ENCODE results near the gene NCKAP5.

Gene NCKAP5

DNA sequence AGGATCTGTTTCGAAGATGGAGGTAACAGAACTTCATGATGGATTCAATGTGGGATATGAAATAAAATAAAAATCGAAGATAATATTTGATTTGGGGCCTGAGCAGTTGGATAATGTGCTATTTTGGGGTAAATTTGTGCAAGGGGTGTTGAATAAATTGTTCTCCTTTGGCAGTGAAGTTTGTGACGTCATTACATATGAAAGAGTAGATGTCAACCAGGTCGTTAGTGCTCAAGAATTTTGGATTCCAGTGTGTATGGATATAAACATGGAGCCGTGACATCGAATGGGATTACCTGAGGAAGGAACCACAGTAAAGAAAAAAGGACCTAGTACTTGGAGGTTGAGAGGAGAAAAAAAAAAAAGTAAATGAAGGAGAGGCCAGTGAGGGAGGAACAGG lies 253.0 kb downstream of the NCKAP5 start:
- DNase-seq: no peak

GRCh38 chr2:133314795-133315194 lies 253.5 kb downstream of the NCKAP5 start:
- no peak for DNase-seq

GRCh38 chr2:133312038-133312729 lies 256.1 kb downstream of the NCKAP5 start:
- DNase-seq: no peak

GRCh38 chr2:133306236-133306635 lies 262.0 kb downstream of the NCKAP5 start:
- DNase-seq: no peak

- no peak for DNase-seq
These were observed 263.9 kb downstream of the NCKAP5 start for GRCh38 chr2:133304344-133304743.

DNA sequence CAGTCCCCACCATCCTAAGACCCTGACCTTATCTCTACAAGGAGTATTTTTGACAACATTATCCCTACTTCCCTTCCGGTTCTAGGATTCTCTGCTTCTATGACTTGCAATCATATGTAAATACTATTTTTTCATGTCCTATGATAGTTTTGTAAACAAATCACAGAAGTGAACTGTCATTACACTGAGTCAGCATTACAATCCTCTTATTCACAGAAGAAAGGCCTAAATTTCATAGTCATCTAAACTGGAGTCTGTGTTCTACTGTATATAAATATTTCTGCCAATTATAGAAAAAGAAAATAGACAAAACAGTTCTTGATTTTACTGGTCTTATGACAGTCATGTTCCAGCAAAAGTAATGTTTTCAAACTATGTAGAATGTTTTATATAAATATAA lies 265.1 kb downstream of the NCKAP5 start:
- no peak for DNase-seq

DNA sequence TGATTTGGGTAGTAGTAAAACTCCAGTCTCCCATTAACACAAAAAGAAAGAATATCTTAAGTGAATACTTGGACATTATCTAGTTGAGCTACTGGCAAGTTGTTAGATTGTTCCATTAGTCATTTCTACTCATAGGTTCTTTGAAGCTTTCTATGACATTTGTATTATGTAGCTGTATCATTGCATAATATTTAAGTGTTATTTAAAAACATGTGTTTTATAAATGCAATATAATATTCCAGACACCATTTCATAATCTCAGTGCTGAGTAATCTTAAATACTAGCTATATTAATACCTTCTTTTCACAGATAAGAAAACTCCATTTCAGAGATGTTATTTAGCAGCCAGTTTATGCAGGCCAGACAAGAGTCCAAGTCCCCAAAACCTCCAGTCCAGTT lies 271.9 kb downstream of the NCKAP5 start:
- DNase-seq: no peak

DNA sequence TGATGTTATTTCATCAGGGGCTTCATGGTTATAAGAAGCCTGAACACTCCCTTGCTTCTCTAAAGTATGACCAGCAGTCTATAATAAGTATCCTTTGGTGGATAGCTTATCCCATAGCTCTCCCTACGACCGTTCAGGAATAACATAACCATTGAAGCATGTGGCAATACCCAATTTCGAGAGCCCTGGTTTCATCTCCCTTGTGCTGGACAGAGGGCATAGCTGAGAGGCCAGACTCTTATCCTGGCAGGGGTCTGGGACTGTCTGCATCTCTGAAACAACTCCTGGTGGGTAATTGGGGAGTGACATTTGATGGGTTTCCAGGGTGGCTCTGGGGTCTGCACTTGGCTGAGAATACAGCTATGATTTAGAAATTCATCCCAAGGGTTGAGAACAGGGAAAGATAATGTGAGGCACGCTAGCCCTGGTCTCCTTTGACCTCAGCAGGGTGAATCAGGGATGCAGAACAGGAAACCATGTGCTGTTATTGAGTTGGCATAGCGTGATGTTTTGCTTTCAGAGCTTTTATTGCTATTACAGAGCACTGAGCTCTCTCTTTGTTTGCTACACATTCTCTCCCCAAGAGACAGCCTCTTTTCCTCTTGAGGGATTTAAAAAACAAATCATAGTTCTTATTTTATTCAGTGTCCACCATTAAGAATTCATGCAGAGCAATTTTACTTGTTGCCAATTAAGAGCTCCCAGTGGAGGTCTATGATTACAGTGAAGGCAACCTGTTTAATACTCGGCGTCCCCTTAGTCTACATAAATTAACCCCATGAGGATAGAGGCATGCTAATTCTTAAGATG lies 274.5 kb downstream of the NCKAP5 start:
- no peak for DNase-seq

- no peak for DNase-seq
These were observed 276.0 kb downstream of the NCKAP5 start for GRCh38 chr2:133292259-133292658.

DNA sequence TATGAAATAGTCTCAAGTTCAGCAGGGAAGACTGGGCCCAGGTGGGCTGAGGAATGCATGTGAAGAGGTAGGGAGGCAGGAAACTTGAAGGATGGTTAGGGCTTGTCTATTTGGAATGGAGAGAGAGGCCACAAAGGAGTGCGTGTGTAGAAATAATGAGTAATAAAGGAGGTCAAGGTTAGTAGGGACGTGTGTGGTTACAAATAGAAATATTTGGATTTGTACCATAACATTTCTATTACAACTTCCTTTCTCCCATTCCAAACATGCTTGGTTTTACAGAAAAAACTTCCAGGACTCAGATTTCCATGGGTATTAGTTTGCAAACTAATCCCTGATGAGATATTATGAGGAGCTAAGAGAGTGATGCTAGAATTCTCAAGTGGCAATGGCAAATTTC lies 280.6 kb downstream of the NCKAP5 start:
- no peak for DNase-seq

GRCh38 chr2:133286326-133286922 lies 281.8 kb downstream of the NCKAP5 start:
- DNase-seq: no peak

- DNase-seq: no peak
These were observed 295.2 kb downstream of the NCKAP5 start for GRCh38 chr2:133273031-133273430.

GRCh38 chr2:133271105-133271504 lies 297.2 kb downstream of the NCKAP5 start:
- DNase-seq: no peak

GRCh38 chr2:133270550-133270949 lies 297.7 kb downstream of the NCKAP5 start:
- DNase-seq: no peak

GRCh38 chr2:133266926-133267590 lies 301.2 kb downstream of the NCKAP5 start:
- DNase-seq: peak; percentile 10

DNA sequence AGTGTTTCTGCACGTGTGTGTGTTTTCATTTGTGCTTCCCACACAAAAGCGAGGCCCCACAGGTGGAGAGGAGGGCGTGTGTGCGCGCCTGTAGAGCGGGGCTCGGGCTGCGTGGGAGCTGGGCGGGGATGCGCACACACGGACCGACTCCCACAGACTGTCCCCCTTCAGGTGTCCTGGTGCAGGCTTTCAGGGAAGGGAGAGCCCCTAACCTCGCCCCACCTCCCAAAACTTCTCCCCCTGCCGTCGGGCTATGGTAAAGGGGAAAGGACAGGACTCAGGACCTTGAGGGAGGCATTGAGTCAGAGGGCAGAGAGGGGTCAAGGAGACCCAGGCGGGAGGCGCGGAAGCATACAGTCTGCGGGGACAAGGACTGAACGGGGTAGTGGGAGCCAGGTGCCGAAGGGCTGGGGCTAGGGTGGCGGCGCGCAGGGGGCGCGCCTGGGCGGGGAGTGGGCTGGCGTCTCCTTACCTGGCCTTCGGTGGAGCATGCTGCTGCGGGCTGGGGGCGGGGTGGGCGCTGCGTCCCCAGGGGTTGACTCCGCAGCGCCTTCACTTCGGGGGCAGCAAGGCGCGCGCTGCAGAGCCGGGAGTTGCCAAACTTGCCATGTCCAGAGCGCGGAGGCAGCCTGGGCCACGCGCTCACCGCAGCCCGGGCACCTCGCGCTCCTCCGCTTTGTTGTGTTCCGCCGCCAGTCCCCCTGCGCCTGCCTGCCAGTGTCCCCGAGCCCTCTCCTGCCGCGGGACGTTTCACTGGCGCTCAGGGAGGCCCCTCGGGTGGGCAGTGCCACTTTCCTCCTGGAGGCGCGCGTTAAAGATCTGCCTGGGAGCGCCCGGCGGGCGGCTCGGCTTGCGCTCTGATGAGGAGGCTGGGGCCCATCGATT lies 302.0 kb downstream of the NCKAP5 start:
- peak; percentile 53 for DNase-seq

DNA sequence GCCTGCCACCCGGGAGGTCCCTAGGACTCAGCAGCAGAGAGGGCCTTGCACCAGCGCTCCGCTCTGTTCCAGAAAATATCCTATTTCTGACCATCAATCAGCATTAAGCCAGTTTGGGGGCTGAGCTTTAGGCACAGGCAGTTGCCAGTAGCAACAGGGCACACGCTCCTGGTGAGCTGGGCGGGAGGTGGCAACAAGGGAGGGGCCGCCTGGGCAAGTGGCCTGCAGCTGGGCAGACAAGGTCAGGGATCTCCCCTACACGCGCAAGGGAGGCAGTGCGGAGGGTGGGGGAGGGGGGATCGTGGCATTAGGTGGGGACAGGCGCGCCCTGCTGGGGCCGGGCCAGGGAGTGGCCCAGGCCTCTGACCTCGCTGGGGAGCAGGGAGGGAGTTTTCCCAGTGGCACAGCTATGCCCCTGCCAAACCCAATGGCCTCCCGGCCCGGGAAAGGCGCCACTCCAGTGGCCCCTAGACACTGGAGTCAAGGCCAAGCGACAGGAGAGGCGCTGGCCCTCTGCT lies 302.8 kb downstream of the NCKAP5 start:
- peak; percentile 36 for DNase-seq

GRCh38 chr2:133264989-133265401 lies 303.3 kb downstream of the NCKAP5 start:
- DNase-seq: no peak

GRCh38 chr2:133262893-133263292 lies 305.4 kb downstream of the NCKAP5 start:
- peak; percentile 15 for DNase-seq

DNA sequence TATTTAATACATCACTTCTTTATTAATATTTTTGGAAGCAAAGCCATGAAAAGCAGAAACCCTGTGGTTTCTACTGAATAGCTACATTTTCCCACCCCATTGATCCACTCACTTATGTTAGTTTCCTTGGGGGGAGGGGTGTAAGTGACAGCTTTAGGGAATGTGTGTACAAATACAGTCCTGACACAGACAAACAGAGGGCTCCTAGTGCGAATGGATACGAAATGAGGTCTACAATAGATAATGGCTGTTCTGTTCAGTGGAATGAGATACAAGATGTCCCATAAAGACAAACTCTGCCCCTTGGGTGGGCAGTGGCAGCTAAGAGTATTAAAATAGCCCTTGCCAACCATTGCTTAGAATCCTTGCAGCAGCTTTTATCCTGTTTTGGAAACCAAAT lies 312.9 kb downstream of the NCKAP5 start:
- no peak for DNase-seq

DNA sequence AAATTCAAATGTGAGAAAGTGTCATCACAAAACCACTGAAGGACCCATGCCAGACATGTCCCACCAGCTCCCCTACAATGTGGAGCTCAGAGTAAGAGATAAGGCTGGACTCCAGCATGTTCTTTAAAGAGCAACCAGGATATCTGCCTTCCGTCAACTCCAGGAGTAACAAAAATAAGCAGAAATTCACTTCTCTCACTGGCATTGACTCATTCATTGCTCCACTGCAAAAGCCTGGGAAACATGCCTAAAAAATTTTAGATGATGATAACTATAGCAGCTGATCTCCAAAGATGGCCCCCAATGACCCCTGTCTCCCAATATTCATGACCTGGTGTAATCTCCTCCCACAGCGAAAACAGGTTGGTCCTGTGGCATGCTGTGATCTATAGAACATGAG lies 314.5 kb downstream of the NCKAP5 start:
- DNase-seq: no peak

- no peak for DNase-seq
These were observed 315.4 kb downstream of the NCKAP5 start for GRCh38 chr2:133252780-133253355.

All from NCI-H345 (cell line).